Measurements from ENCODE around the gene LIMK1.

Gene LIMK1

GRCh38 chr7:74083117-74083876 lies at the start of gene LIMK1:
LIMK1 (plus strand) TSS chr7:74083804; CDS start chr7:74083991, 187 bp downstream.
- Histone ChIP-seq H2AFZ (ENCODE audit: low read depth, low read length, severe bottlenecking) (peak within 1 kb of the TSS; percentile 96), H3K4me3 (ENCODE audit: insufficient read depth, low read length, poor library complexity, severe bottlenecking) (peak within 1 kb of the TSS; percentile 73), H3K9me3 (ENCODE audit: insufficient read depth, low read length) (no peaks in the 10 kb centered on the region), H3K4me2 (ENCODE audit: low read depth, low read length, poor library complexity, severe bottlenecking) (peak within 1 kb of the TSS; percentile 93), H3K79me2 (ENCODE audit: insufficient read depth, low read length) (no peaks in the 10 kb centered on the region), H3K27me3 (ENCODE audit: low read length) (no peaks in the 10 kb centered on the region), H3K9ac (ENCODE audit: low read length) (peak within 1 kb of the TSS; percentile 72), H3K27ac (ENCODE audit: low read depth, low read length) (no peak within 1 kb of the TSS), H3F3A (ENCODE audit: insufficient read depth) (no peaks in the 10 kb centered on the region), H4K20me1 (ENCODE audit: low read depth, low read length) (no peaks in the 10 kb centered on the region), H3K9me2 (replicated peaks; ENCODE audit: insufficient read depth, low read length) (no peaks in the 10 kb centered on the region), H3K36me3 (ENCODE audit: low read length) (no peaks in the 10 kb centered on the region)
- TF ChIP-seq CTCF (IDR thresholded peaks at IDR 0.05; ENCODE audit: insufficient read depth, low read length, poor library complexity, severe bottlenecking) (no peak), EZH2phosphoT487 (conservative IDR thresholded peaks at IDR 0.05; ENCODE audit: low read length) (no peak)

- Histone ChIP-seq H3F3A (ENCODE audit: insufficient read depth) (no peaks in the 10 kb centered on the region), H3K4me2 (ENCODE audit: low read depth, low read length, poor library complexity, severe bottlenecking) (no peak overlapping the region), H2AFZ (ENCODE audit: low read depth, low read length, severe bottlenecking) (no peak overlapping the region), H3K9me2 (replicated peaks; ENCODE audit: insufficient read depth, low read length) (no peaks in the 10 kb centered on the region), H3K4me3 (ENCODE audit: insufficient read depth, low read length, poor library complexity, severe bottlenecking) (no peak overlapping the region), H3K27ac (ENCODE audit: low read depth, low read length) (no peak overlapping the region), H3K36me3 (ENCODE audit: low read length) (no peaks in the 10 kb centered on the region), H3K27me3 (ENCODE audit: low read length) (no peaks in the 10 kb centered on the region), H3K9me3 (ENCODE audit: insufficient read depth, low read length) (no peaks in the 10 kb centered on the region), H4K20me1 (ENCODE audit: low read depth, low read length) (no peaks in the 10 kb centered on the region), H3K79me2 (ENCODE audit: insufficient read depth, low read length) (no peaks in the 10 kb centered on the region), H3K9ac (ENCODE audit: low read length) (no peak overlapping the region)
- TF ChIP-seq EZH2phosphoT487 (conservative IDR thresholded peaks at IDR 0.05; ENCODE audit: low read length) (no peak), CTCF (IDR thresholded peaks at IDR 0.05; ENCODE audit: insufficient read depth, low read length, poor library complexity, severe bottlenecking) (no peak)
Measured at GRCh38 chr7:74037609-74038008, 46.0 kb upstream of the LIMK1 start.

GRCh38 chr7:74038194-74038961 lies 45.2 kb upstream of the LIMK1 start:
- Histone ChIP-seq H3K4me3 (ENCODE audit: insufficient read depth, low read length, poor library complexity, severe bottlenecking) (no peak overlapping the region), H3K79me2 (ENCODE audit: insufficient read depth, low read length) (no peaks in the 10 kb centered on the region), H3K36me3 (ENCODE audit: low read length) (no peaks in the 10 kb centered on the region), H2AFZ (ENCODE audit: low read depth, low read length, severe bottlenecking) (no peak overlapping the region), H4K20me1 (ENCODE audit: low read depth, low read length) (no peaks in the 10 kb centered on the region), H3K4me2 (ENCODE audit: low read depth, low read length, poor library complexity, severe bottlenecking) (no peak overlapping the region), H3K27me3 (ENCODE audit: low read length) (no peaks in the 10 kb centered on the region), H3K9me2 (replicated peaks; ENCODE audit: insufficient read depth, low read length) (no peaks in the 10 kb centered on the region), H3K9ac (ENCODE audit: low read length) (no peak overlapping the region), H3K27ac (ENCODE audit: low read depth, low read length) (no peak overlapping the region), H3K9me3 (ENCODE audit: insufficient read depth, low read length) (no peaks in the 10 kb centered on the region), H3F3A (ENCODE audit: insufficient read depth) (no peaks in the 10 kb centered on the region)
- no peak for TF ChIP-seq EZH2phosphoT487 (conservative IDR thresholded peaks at IDR 0.05; ENCODE audit: low read length)

GRCh38 chr7:74039337-74039736 lies 44.3 kb upstream of the LIMK1 start:
- Histone ChIP-seq H3F3A (ENCODE audit: insufficient read depth) (no peaks in the 10 kb centered on the region), H3K27ac (ENCODE audit: low read depth, low read length) (no peak overlapping the region), H3K9ac (ENCODE audit: low read length) (no peak overlapping the region), H3K4me3 (ENCODE audit: insufficient read depth, low read length, poor library complexity, severe bottlenecking) (no peak overlapping the region), H3K27me3 (ENCODE audit: low read length) (no peaks in the 10 kb centered on the region), H2AFZ (ENCODE audit: low read depth, low read length, severe bottlenecking) (no peak overlapping the region), H4K20me1 (ENCODE audit: low read depth, low read length) (no peaks in the 10 kb centered on the region), H3K4me2 (ENCODE audit: low read depth, low read length, poor library complexity, severe bottlenecking) (no peak overlapping the region), H3K9me3 (ENCODE audit: insufficient read depth, low read length) (no peaks in the 10 kb centered on the region), H3K79me2 (ENCODE audit: insufficient read depth, low read length) (no peaks in the 10 kb centered on the region), H3K36me3 (ENCODE audit: low read length) (no peaks in the 10 kb centered on the region), H3K9me2 (replicated peaks; ENCODE audit: insufficient read depth, low read length) (no peaks in the 10 kb centered on the region)
- no peak for TF ChIP-seq CTCF (IDR thresholded peaks at IDR 0.05; ENCODE audit: insufficient read depth, low read length, poor library complexity, severe bottlenecking)
- no peak for TF ChIP-seq EZH2phosphoT487 (conservative IDR thresholded peaks at IDR 0.05; ENCODE audit: low read length)
